Measurements from ENCODE around the gene CATSPER2.
"Not testable (repeated sequence)": the region's sequence is repeated elsewhere in the genome, so short reads cannot be mapped to it uniquely, and the experiment has no call there.

CATSPER2 gene

DNA sequence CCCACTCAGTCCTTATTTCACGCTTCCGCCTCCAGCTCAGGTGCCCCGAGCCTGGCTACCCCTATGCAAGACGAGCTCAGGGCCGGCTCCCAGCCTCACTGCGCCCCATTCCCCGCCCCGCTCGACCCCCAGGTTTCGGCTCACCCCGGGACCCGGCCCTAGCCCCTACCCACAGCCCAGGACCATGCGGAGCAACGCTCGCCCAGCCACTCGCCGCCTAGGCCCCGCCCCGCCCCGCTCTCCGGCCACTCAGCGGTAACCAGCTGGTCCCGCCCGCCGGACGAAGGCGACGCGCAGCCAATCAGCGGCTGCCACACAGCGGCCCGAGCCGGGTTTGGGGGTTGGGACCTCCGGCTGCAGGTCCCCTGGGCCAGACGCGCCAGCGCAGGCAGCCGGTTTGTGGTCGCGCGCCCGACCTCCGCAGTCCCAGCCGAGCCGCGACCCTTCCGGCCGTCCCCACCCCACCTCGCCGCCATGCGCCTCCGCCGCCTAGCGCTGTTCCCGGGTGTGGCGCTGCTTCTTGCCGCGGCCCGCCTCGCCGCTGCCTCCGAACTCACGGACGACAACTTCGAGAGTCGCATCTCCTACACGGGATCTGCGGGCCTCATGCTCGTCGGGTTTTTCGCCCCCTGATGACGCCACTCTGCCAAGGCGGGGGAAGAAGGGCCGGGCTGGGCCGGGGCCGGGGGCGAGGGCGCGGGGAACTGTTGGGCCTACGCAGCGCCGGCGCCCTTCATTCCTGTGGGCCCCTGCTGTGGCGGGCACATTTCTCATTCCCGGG, at the start of gene CATSPER2:
CATSPER2 (minus strand) TSS at position 196 of the 781 bp plus-strand sequence. CDS start 783 bp downstream, outside the sequence.
- H3K4me3 ChIP-seq (ENCODE audit: low read depth, low read length) = no peak within 1 kb of the TSS
- H3K27ac ChIP-seq = no peak within 1 kb of the TSS
- in situ Hi-C loops (cut with HindIII; ENCODE audit: low pct_ligation_motif_present, low sequenced_read_pairs) = no loop called here
- H3K36me3 ChIP-seq (replicated peaks) = no peaks in the 10 kb centered on the region
- DNase-seq = no peak
- no peak for TF ChIP-seq CTCF (IDR thresholded peaks at IDR 0.05; ENCODE audit: low read depth, low read length, missing control alignments)
- H3K27me3 ChIP-seq (replicated peaks) = no peaks in the 10 kb centered on the region

GRCh38 chr15:43693148-43694022, 44.7 kb upstream of the CATSPER2 start, which contains the start of gene CKMT1A:
Gene CKMT1A, plus strand, starts transcription at chr15:43693859. Its CDS starts 192 bp downstream, at chr15:43694051.
- H3K36me3 ChIP-seq (replicated peaks); H3K4me3 ChIP-seq (ENCODE audit: low read depth, low read length); H3K27ac ChIP-seq; DNase-seq; H3K27me3 ChIP-seq (replicated peaks); in situ Hi-C loops (cut with HindIII; ENCODE audit: low pct_ligation_motif_present, low sequenced_read_pairs): not testable (repeated sequence)

- H3K27ac ChIP-seq; H3K27me3 ChIP-seq (replicated peaks); H3K36me3 ChIP-seq (replicated peaks); H3K4me3 ChIP-seq (ENCODE audit: low read depth, low read length); DNase-seq; in situ Hi-C loops (cut with HindIII; ENCODE audit: low pct_ligation_motif_present, low sequenced_read_pairs): not testable (repeated sequence)
These were observed 44.0 kb upstream of the CATSPER2 start for GRCh38 chr15:43692679-43693078.

DNA sequence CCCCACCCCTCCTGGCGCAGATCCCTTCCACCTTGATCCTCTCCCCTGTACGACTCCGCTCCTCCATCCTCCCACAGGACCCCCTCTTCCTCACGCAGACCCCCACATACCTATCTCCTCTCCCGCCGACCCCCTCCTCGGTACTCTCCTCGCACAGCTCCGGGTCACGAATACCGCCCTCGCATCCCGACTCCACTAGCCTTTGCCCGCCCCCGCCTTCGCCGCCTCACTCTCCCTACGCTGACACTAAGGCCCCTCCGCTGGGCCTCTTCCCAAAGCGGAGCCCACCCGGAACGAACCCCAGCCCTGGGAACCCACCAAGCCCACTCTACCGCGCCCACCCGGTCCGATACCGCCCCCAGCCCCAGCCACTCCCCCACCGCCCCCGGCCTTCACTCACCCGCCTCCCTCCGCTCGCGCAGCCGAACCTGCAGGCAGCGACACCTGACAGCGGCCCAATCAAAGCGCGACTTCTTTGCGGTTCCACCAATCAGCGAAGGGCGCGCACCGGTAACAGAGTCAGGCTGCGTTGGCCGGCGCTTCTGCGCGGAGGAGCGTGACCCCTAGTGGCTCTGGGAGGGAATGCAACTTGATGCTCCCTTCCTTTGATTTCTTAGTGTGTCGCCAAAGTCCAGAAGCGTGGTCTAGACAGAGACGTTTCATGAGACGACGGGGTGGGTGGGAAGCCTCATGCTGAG, 41.1 kb upstream of the CATSPER2 start:
- H3K27ac ChIP-seq; in situ Hi-C loops (cut with HindIII; ENCODE audit: low pct_ligation_motif_present, low sequenced_read_pairs); H3K36me3 ChIP-seq (replicated peaks); H3K27me3 ChIP-seq (replicated peaks); DNase-seq; H3K4me3 ChIP-seq (ENCODE audit: low read depth, low read length): not testable (repeated sequence)

- in situ Hi-C loops (cut with HindIII; ENCODE audit: low pct_ligation_motif_present, low sequenced_read_pairs) = not testable (repeated sequence)
These were observed 25.5 kb upstream of the CATSPER2 start for GRCh38 chr15:43674175-43674574.

GRCh38 chr15:43666177-43666576, 17.5 kb upstream of the CATSPER2 start:
- H3K27me3 ChIP-seq (replicated peaks); H3K36me3 ChIP-seq (replicated peaks); H3K27ac ChIP-seq; in situ Hi-C loops (cut with HindIII; ENCODE audit: low pct_ligation_motif_present, low sequenced_read_pairs); DNase-seq; H3K4me3 ChIP-seq (ENCODE audit: low read depth, low read length): not testable (repeated sequence)

More at GRCh38 chr15:43674175-43674574, 25.5 kb upstream of the CATSPER2 start:
- not testable (repeated sequence) for DNase-seq; H3K27ac ChIP-seq; H3K4me3 ChIP-seq (ENCODE audit: low read depth, low read length); H3K27me3 ChIP-seq (replicated peaks); H3K36me3 ChIP-seq (replicated peaks)

GRCh38 chr15:43663333-43663732, 14.7 kb upstream of the CATSPER2 start:
- H3K27me3 ChIP-seq (replicated peaks); H3K27ac ChIP-seq; DNase-seq; H3K36me3 ChIP-seq (replicated peaks); in situ Hi-C loops (cut with HindIII; ENCODE audit: low pct_ligation_motif_present, low sequenced_read_pairs); H3K4me3 ChIP-seq (ENCODE audit: low read depth, low read length): not testable (repeated sequence)

GRCh38 chr15:43662293-43662692, 13.6 kb upstream of the CATSPER2 start:
- H3K4me3 ChIP-seq (ENCODE audit: low read depth, low read length); in situ Hi-C loops (cut with HindIII; ENCODE audit: low pct_ligation_motif_present, low sequenced_read_pairs); H3K27ac ChIP-seq; DNase-seq; H3K27me3 ChIP-seq (replicated peaks); H3K36me3 ChIP-seq (replicated peaks): not testable (repeated sequence)

GRCh38 chr15:43659727-43660126, 11.1 kb upstream of the CATSPER2 start:
- DNase-seq; H3K36me3 ChIP-seq (replicated peaks); H3K27me3 ChIP-seq (replicated peaks); H3K27ac ChIP-seq; in situ Hi-C loops (cut with HindIII; ENCODE audit: low pct_ligation_motif_present, low sequenced_read_pairs); H3K4me3 ChIP-seq (ENCODE audit: low read depth, low read length): not testable (repeated sequence)

GRCh38 chr15:43649430-43649926, 834 bp upstream of the CATSPER2 start:
- H3K36me3 ChIP-seq (replicated peaks) = not testable (repeated sequence)

DNA sequence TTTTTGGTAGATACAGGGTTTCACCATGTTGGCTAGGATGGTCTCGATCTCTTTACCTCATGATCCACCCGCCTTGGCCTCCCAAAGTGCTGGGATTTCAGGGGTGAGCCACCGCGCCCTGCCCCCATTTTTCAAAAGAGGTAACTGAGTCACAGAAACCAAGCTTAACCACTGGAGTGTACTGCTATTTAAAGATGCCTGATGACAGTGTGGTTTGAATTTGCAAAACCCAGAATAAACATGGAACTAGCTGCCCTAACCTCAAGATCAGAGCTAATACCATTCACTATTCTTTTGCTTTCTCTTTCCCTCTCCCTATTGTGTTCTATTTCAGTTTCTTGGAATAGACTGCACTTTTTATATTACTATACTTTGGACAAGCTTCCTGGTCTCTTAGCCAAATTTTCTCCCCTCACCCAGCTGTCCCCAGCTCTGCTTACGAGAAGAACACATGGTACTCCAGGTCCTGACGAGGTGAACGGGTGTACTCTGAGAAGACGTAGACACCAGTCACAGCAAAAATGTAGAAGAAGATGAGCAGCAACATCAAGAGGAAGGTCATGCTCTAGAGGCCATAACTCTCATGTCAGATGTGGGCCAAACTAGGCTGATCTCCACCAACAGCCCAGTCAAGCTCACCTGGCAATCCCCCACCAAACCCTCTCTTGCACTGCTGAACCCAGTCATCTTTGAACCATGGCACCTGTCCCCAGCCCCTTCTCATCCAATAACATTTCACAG, 10.0 kb downstream of the CATSPER2 start:
- H3K4me3 ChIP-seq (ENCODE audit: low read depth, low read length); in situ Hi-C loops (cut with HindIII; ENCODE audit: low pct_ligation_motif_present, low sequenced_read_pairs); DNase-seq; H3K27ac ChIP-seq; H3K27me3 ChIP-seq (replicated peaks); H3K36me3 ChIP-seq (replicated peaks): not testable (repeated sequence)

More at GRCh38 chr15:43649430-43649926, 834 bp upstream of the CATSPER2 start:
- DNase-seq; in situ Hi-C loops (cut with HindIII; ENCODE audit: low pct_ligation_motif_present, low sequenced_read_pairs); H3K4me3 ChIP-seq (ENCODE audit: low read depth, low read length); H3K27ac ChIP-seq; H3K27me3 ChIP-seq (replicated peaks): not testable (repeated sequence)

- H3K36me3 ChIP-seq (replicated peaks); H3K4me3 ChIP-seq (ENCODE audit: low read depth, low read length); H3K27me3 ChIP-seq (replicated peaks); in situ Hi-C loops (cut with HindIII; ENCODE audit: low pct_ligation_motif_present, low sequenced_read_pairs); H3K27ac ChIP-seq; DNase-seq: not testable (repeated sequence)
These were observed 21.7 kb downstream of the CATSPER2 start for GRCh38 chr15:43626937-43627336.

All from brain microvascular endothelial cell (primary cell).